ENCODE data around the gene COL2A1.

The COL2A1 gene

DNA sequence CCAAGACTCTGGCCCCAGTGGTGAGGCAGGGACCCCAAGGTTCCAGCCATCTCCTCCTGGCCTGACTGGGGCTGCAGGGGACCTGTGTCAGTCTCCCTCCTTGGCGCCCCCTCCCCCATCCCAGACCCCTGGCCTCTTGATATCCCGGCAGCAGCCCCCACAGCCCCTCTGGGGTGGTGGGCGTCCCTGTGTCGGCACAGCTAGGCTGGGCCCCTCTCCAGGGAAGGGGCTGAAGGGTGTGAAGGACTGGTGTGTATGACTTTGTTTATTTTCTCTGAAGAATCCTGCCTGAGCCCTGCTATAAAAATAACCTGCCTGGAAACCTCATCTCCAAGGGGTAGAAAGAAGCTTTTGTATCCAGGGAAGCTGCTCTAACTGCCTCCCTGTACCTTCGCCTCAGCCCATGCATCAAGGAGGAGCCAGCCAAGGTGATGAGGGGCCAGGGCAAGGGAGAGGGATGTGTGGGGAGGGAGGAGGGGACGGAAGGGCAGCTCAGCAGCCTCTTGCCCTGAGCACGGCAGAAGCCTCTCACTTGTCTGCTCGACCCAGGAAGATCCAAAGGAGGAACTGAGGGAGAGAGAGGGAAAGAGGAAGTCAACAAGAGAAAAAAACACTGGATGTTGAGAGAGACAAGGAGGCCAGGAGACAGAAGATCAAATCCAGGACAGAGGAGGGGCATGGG lies 25.4 kb upstream of the COL2A1 start:
- FAIRE-seq: no peak

DNA sequence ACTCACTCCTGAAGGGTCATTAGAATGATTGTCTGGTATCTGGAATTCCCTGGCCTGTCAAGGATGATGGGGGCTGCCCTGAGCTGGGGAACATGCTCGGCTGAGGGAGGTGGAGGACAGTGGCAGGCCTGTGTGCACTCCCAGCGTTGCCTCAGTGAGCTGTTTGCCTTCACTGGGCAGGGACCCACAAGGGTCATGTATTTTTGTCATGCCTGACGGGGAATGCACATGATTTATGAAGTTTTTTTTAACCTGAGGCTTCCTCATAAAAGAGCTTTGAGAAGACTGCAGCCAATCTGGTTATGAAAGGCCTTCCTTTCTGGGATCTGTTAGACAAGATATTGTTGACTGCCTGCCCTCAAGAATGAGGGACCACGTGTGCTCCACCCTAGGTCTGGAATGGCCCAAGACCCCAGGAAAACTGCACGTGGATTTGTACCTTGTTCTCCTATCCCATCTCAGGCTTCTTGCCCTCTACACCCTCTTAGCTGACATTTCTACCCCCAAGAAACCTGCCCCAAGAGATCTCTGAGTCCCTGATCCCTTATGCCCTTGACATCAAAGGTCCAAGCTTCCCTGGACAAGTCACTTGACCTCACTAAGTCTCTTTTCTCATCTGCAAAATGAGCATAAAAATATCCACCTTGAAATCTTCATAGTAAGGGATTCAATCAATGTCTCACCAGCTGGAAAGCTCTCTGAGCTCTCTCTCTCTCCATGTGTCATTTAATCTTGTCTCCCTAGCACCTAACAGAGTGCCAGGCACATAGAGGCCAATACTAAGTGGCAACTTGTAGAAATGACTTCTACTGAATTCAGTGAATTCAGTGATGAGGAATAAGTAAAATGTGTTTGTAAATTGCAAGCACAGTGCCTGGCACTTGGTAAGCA lies 24.5 kb upstream of the COL2A1 start:
- no peak for FAIRE-seq

DNA sequence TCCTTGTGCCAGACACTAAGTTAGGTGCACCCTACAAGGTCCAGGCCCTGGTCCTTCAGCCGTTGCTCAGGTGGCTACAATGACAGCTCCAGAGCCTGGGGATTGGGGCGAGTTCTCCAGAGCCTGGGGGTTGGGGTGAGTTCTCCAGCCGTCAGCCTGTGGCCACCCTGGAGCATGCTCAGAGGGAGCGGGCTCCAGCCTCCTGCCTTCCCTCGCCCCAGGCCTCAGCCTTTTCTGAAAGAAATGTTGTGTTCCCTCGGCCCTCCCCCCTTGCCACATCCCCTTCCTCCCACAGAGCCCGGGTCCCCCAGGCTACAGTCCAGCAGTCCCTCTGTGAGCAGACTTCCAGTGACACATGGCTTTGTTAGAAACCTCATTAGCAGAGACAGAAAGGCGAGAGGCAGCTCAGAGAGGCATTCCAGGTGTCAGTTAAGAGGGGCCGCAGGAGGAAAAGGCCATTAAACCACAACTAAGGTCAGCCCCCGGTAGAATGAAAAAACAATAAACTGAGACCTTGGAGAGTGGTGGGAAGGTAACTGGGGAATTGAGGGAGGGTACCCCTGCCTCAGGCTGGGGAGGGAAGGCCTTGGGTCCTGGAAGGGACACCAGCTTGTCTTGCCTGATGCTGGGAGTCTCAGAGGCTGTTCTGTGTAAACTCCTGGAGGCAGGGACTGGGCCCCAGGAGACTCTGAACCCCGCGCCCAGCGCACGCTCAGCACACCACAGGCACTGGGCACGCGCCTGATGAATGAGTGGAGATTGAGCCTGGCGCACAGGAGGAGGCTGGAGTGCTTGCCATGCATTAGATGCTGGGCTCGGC lies 23.1 kb upstream of the COL2A1 start:
- FAIRE-seq: no peak

DNA sequence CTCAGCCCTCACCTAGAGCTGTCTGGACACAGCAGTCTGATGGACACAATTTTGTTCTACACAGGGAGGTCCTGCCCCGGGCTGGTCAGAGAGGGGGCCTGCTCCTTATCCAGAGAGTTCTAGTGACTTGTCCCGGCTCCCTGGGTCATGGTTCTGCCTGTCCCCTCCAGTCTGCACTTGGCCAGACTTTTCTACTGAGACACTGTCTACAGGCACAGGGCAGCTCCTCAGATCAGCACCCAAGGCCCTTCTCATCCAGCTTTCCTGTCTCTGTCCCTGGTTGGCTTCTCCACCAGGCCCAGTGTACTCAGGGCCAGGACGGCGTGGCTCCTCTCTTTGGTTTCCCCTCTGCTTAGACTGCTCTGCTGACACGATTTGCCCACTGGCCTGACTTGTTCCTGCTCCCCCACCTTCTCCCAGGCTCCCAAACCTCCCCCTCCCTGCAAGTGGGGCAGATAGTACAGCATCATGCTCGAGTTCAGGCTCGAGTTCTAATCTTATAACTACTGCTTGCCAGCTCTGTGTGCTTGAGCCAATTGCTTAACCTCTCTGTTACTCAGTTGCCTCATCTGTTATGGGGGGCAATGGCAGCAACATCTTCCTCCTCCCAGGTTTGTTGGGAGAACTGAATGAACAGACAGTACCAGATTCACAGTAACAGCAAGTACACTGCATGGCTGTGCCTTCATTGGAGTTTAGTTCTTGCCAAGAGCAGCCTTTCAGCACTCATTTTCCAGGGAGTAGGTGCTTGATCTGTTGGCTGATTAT lies 22.0 kb upstream of the COL2A1 start:
- FAIRE-seq: no peak

DNA sequence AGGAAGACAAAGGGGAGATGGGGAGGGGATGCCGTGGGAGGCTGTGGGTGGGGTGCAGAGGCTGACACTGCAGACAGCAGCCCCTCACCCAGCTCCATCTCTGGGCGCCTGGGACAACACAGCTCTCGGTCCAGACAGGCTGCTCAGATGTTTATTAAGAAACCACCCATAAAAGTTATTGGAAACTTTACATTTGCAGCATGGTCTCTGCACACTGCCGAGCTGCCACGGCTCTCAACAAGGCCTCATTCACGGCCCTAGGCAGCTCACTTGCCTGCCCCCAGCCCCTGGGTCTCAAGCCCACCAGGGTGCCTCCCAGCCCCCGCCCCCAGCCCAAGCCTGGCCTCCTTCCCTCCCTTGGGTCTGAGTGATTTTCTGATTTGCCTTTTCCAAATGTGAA lies 21.0 kb upstream of the COL2A1 start:
- FAIRE-seq: no peak

DNA sequence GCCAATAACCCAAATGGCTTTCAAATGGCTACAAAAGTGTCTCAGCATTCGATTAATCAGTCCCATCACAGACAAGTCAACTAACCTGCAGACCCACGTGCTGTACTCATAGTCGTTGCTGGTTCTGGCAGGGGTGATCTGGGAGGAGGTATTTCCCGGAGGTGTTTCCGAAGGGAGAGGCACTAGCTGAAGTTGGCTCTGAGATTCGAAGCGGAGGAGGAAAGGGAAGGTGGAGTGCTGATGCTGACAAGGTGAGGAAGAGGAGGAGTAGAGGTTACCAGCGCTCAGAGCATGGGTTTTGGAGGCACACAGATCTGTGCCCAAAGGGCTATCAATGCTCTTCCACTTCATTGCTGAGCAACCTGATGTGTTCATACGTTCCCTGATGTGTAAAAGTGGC lies 20.5 kb upstream of the COL2A1 start:
- no peak for FAIRE-seq

DNA sequence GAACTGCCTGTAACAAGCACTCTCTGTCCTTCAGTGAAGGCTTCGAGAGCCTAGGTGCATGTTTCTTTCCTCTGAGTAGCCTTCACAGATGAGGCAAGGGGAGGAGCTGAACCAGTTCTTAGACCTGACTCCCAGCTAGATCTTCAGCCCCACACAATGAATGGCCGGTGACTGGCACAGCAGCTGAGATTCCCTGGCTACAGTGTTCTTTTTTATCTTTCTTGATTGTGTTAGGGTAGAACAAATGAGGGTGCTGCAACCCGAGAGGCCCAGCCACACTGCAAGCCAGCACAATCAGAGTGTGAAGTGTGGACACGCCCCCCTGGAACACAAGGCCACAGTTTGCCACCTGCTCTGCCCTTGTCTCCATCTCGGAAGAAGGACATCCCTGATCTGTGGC lies 19.1 kb upstream of the COL2A1 start:
- FAIRE-seq: no peak

DNA sequence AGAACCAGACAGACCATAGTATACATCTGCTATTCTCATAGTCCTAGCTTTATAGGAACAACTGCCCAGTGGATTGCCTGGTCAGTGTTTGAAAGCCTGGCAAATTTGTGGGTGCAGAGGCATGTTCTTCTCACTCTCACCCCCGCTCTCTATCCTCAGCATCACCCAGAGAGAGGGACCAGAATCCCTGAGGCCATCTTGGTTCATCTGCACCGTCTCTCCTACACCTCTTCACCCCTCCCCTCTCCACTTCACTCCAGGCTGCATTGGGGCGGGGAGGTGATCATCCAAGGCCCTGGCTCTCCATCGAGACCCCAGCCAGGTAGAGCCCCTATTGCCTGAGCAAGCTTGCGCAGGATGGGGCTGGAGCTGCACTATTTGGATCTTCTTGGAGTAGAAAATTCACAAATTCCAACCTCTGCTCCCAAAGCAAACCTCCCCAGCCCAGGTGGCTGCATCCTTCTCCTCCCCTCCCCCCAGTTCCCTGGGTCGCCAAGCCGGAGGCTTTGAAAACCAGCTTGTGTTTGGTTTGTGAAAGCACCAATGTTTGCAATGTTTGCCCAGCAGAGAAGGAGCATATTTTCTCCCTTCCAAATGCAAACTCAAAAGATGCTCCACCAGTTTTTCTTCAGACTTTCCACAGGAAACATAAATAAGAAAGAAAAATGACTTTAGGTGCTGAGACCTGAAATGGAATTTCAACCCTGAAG lies 18.6 kb upstream of the COL2A1 start:
- FAIRE-seq: no peak

DNA sequence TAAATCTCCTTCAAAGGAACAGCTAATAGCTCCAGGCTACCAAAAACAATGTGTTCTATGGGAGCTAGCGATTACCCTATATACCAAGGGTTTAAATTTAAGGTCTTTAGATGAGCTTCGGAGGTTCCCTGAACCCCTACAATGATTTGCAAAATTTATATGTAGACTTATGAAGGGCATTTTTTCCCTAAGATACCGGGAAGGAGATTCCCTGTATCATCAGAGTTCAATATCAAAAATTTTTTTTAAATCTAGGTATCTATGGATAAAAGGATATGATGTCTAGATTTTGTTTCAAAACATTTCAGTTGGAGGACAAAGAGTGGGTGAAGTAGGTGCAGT lies 17.9 kb upstream of the COL2A1 start:
- FAIRE-seq: no peak

DNA sequence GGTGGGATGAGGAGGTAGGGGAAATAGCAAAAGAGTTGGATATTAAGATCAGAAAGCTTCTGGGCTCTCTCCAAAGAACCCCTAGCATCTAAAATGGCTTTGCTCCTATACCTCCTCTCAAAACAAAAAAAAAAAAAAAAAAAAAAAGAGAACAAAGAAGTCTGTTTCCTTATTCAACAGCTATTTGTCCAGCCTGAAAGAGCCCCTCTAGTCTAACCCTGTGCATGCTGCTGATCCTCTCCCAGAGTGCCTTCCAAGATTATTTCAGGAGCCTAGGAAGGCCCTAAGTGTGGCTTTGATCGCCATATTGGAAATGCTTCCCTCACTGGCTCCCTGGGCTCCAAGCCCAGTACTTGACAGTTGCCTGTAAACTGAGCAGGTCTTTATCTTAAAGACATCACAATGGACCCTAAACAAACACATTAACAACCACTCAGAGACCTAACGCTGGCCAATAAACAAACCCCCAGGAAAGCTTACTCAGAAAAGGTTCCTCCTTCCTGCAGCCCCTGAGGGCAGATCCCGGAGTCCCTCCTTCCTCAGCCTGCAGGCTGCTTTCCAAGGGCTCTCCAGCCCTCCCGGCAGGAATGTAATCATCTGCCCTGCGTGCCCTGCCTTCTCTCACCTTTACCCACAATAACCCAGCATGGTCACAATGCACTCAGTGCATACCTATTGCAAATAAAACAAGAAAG lies 17.4 kb upstream of the COL2A1 start:
- FAIRE-seq: no peak

DNA sequence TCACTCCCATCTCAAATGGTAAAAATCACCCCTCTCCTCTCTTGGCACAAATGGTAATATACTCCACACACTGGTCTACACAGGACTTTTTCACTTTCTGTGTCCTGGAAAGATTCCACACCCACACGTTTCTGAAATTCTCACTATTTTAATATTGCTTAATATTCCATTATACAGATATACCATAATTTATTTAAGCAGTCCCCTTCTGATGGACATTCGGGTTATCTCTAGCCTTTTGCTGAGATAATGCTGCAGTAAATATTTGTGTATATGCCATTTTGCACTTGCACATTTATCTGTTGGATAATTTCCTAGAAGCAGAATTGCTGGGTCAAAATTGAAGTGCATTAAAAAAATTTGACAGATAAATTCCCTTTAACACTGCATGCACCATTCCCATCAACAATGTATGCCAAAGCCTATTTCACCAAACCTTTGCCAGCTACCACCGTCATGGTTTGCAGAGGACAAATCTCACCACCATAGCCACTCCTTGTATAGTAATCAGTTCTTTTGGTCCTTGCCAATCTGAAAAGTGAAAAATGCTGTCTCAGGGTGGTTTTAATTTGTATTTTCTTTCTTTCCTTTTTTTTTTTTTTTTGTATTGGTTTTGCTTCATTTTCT lies 15.5 kb upstream of the COL2A1 start:
- no peak for FAIRE-seq

DNA sequence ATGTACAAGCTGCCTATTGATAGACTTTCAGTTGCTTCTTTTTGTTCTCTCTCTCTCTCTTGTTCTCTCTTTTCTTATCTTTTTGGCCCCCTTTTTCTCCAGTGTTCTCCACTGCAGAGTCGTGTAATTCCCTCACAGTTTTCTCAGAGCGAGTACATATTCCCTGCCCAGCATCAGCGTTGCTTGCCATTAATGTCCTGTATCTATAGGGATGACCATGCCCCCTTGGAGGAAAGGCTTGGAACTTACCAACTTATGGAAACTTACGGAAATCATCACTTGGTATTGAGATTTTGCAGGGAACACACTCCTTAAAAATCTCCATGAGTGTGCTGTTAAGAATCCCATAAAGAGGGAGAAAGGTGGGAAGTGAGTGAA lies 14.3 kb upstream of the COL2A1 start:
- no peak for FAIRE-seq

DNA sequence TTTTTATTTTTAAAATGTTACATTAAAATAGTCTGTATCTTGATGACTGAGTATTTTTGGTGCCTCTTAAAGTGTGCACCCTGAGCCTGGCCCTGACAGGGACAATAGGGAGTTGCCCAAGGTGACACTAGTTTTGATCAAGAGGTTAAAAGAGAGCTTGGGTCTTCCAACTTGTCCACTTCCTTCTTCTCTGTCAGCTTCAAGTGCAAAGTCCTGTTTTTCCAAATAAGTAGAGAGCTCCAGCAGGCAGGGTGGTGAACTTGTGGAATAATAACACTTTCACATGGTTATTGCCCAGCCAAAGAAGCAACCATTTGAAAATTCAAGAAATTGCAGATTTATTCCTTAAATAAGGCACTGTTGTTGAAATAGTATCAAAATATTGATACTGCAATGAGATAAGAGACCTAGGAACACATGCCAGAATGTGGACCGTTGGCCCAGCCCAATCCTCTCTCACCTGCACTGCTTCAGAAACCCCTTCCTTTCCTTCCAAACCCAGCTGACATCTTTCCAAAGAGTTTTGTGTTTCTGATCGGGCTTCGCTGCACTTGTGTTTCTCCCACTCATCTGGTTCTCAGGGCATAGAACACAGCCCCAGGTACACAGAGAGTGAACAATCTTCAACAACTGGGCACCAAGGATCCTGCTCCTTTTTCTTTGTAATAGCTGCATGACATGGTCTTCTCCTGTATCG lies 13.8 kb upstream of the COL2A1 start:
- FAIRE-seq: no peak

DNA sequence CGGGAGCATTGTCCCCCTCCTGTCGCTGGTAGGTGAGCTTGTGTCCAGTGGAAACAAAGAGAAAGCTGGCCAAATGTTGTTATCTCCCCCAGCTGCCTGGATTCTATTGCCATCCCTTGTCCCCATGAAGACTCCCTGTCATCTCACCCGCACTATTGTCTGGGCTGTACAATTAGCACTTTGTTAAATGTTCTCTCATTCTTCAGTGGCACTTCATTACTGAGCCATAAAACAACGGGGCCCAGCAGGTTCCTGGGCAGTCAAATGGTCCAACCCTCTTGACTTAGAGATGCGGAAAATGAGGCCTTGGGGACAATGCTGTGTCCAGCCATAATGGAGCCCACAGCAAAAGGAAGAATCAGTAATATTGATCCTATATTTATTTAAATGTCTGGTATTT lies 13.2 kb upstream of the COL2A1 start:
- no peak for FAIRE-seq

DNA sequence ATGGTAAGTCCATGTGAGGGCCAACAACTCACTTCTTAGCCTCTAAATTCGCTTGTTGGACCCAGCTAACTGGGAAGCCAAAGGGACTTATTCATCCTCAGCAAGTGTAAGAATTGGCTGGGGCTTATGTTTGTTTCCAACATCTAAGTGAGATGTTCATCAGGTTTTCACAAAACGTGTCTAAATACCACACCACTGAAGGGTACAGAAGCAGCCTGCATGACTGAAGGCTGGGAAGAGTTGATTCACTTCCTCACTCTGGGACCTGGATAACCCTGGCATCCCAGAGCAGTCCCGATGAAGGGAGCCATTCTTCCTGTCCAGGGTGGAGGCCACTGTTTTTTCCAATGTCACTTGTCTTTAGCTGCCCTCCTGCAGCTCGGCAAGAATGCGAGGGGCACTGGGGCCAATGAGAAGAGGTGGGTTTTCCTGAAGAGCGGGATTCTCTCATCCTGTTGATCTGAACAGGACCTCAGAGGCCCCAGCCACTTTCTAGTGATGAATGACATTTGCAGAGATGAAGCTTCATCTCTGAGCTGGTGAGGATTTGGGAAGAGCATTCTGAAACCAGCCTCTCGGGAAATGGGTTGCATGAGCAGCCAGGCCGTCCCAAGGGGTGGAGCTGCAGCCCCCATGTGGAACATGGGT lies 12.2 kb upstream of the COL2A1 start:
- FAIRE-seq: no peak

DNA sequence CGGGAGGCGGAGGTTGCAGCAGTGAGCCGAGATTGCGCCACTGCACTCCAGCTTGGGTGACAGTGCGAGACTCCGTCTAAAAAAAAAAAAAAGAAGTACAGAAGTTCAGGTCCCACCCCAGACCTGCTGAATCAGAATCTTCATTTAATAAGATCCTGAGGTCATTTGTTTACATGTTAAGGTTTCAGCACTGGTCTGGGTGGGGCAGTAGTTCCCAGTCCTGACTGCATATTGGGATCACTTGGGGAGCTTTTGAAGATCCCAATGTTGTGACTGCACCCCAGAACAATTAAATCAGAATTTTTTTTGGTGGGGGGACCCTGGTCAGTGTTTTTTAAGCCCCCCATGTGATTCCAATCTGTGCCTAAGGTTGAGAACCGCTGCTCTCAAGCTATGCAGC lies 11.7 kb upstream of the COL2A1 start:
- no peak for FAIRE-seq

DNA sequence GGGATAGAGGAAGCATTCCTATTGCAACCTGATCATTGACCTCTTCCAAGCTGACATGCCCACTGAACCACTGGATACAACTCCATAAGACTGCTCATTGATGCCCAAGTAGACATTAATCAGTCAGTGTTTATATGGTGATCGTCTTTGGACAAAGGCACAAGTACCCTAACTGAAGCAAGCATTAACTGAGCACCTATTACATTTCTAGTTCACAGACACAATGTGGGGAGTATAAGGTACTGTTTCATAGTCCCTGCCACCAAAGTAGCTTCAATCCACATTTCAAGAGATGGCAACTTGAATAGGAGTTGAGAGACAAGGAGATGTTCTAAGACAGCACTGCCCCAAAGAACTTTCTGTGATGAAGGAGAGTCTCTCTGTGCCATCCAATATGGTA lies 10.9 kb upstream of the COL2A1 start:
- no peak for FAIRE-seq

DNA sequence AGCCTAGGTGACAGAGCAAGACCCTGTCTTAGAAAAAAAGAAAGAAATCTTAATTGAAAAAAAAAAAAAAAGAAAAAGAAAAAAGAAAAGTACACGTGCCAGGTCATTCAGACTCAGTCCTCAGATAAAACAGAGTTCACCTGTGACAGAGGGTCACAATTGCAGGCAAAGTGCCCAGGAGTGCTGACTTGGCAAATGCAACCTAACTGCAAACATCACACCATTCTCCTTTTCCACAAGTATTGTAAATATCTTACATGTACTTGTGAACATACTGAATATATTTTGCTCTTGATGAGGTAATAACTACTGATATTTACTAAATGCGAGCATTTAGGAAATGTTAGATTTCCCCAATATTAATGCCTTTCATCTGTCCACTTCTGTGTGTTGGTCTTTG lies 9.0 kb upstream of the COL2A1 start:
- no peak for FAIRE-seq

DNA sequence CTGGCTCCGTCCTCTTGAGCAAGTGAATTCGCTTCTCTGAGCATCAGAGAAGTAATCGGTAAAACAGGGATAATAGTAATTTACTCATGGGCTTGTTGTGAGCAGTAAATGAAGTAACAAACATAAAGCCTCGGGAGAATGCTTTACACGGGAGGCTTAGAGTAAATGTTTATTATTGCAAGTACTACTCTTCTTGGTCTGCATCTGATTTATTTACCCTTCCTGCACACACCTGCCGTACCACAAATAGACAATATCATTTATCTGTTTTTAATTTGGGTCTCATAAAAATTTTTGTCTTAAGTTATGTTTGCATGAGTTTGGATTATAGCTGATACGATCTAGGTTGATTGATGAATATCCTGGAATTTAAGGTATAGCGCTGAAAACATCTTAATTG lies 7.8 kb upstream of the COL2A1 start:
- no peak for FAIRE-seq

DNA sequence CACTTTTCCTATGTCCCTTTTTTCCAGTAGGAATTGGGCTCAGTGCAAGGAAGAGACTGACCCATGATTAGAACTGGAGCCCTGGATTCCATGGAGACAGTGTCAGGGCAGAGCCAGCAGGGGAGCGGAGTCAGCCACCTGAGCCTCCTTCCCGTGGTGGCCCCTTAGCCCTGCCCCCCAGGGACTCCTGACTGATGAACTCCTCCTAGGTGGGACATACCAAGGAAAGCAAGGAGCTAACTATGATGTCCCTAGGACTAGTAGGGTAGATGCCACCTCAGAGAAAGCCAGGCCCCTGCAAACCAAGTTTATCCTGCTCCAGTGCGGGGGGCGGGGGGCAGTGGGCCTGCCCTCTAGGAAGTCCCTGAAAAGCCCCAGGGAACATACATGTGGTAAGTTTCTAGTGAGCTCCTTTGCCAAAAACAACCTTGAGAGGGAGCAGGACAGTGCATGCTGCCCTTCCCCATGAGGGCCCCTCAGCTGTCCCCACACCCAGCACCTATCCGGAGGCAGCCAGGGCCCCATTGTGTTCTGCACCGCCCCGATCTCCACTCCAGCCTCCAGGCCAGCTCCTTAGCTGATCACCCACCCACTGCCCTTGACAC lies 6.2 kb upstream of the COL2A1 start:
- FAIRE-seq: no peak
